Measurements from ENCODE around the gene BIK.
"Not testable (repeated sequence)": the region's sequence is repeated elsewhere in the genome, so short reads cannot be mapped to it uniquely, and the experiment has no call there.

Gene BIK

GRCh38 chr22:43104950-43105349 is 5.6 kb upstream of the BIK start:
- not testable (repeated sequence) for DNase-seq (ENCODE audit: low spot score)

- no peak for DNase-seq (ENCODE audit: low spot score)
Observed at GRCh38 chr22:43106302-43106701, 4.2 kb upstream of the BIK start.

- DNase-seq (ENCODE audit: low spot score), result no peak
Observed at GRCh38 chr22:43109511-43109910, 1.0 kb upstream of the BIK start.

GRCh38 chr22:43109921-43110443 is 568 bp upstream of the BIK start:
- no peak for DNase-seq (ENCODE audit: low spot score)

- no peak for DNase-seq (ENCODE audit: low spot score)
Observed at GRCh38 chr22:43110927-43111623, 525 bp downstream of the BIK start.

- no peak for DNase-seq (ENCODE audit: low spot score)
Observed at GRCh38 chr22:43113526-43114251, 3.1 kb downstream of the BIK start.

GRCh38 chr22:43114958-43115357 is 4.4 kb downstream of the BIK start:
- no peak for DNase-seq (ENCODE audit: low spot score)

- DNase-seq (ENCODE audit: low spot score), result no peak
Observed at GRCh38 chr22:43116932-43117331, 6.4 kb downstream of the BIK start.

- no peak for DNase-seq (ENCODE audit: low spot score)
Observed at GRCh38 chr22:43118024-43118849, 7.7 kb downstream of the BIK start.

- no peak for DNase-seq (ENCODE audit: low spot score)
Observed at GRCh38 chr22:43118953-43119458, 8.5 kb downstream of the BIK start.

- DNase-seq (ENCODE audit: low spot score), result no peak
Observed at GRCh38 chr22:43126501-43127165, 16.1 kb downstream of the BIK start.

GRCh38 chr22:43127166-43127908 is 16.8 kb downstream of the BIK start:
- DNase-seq (ENCODE audit: low spot score), result no peak

GRCh38 chr22:43128116-43128515 is 17.6 kb downstream of the BIK start:
- no peak for DNase-seq (ENCODE audit: low spot score)

GRCh38 chr22:43128928-43129424 is 18.4 kb downstream of the BIK start:
- no peak for DNase-seq (ENCODE audit: low spot score)

- DNase-seq (ENCODE audit: low spot score), result no peak
Observed at GRCh38 chr22:43129426-43130425, 19.2 kb downstream of the BIK start.

GRCh38 chr22:43131773-43132501 is 21.4 kb downstream of the BIK start:
- DNase-seq (ENCODE audit: low spot score), result no peak

GRCh38 chr22:43133401-43133800 is 22.9 kb downstream of the BIK start:
- no peak for DNase-seq (ENCODE audit: low spot score)

GRCh38 chr22:43134553-43134952 is 24.0 kb downstream of the BIK start:
- DNase-seq (ENCODE audit: low spot score), result no peak

- no peak for DNase-seq (ENCODE audit: low spot score)
Observed at GRCh38 chr22:43135565-43135964, 25.0 kb downstream of the BIK start.

Data from ecto neural progenitor cell (in vitro differentiated cells).